Omental fat pad (tissue), 4 donors: ENCODE data around the gene KRT10. TPM values are rescaled to one million over a fixed set of nuclear protein-coding genes. Genes with fewer than 3 reads are reported as not detected.
A peak's percentile ranks its signal among the peaks of the same experiment; 100 is the strongest.

Experiments
- ATAC-seq: fragments of 150-250 bp; one replicate; pipeline ENCODE4 v1.9.1; 2016; ENCODE audit warnings: mild to moderate bottlenecking, moderate library complexity; ENCODE audit not compliant: low FRiP score
- DNase-seq: peaks from one replicate; pipeline ENCODE4 v3.0.0-alpha.2; 2019; ENCODE audit warnings: low spot score
- CTCF ChIP-seq, 3 donors: fragments of 450-650 bp; IDR thresholded peaks; one replicate each; pipeline ENCODE4 v1.5.1; 2016 to 2017; ENCODE audit warnings: antibody characterized with exemption in 3 of 3, mild to moderate bottlenecking in 3 of 3, moderate library complexity in 2 of 3
- total RNA-seq, 4 donors: library from RNA; depleted of rRNA; stranded (reverse); fragments of >200 nt; gene quantifications; one replicate each; pipeline ENCODE4 v1.1.0, GENCODE V29; 2016

KRT10 gene
- total RNA-seq, 4 donors from 2014 or later = 4.4 to 17.5 (median 10.8) TPM

GRCh38 chr17:40809721-40810421 lies 12.5 kb downstream of the KRT10 start:
- no peak for DNase-seq
- ATAC-seq = no peak
- TF ChIP-seq CTCF (IDR thresholded peaks at IDR 0.05) = no peak

GRCh38 chr17:40806131-40806530 lies 16.3 kb downstream of the KRT10 start:
- TF ChIP-seq CTCF (IDR thresholded peaks at IDR 0.05) = no peak
- DNase-seq (no peak), ATAC-seq (no peak)

GRCh38 chr17:40803617-40804082 lies 18.8 kb downstream of the KRT10 start:
- TF ChIP-seq CTCF (IDR thresholded peaks at IDR 0.05) = peak in 1 of 3 donors; percentile 65
- DNase-seq (peak; percentile 74), ATAC-seq (peak; percentile 76)

GRCh38 chr17:40801157-40801556 lies 21.3 kb downstream of the KRT10 start:
- DNase-seq (no peak), ATAC-seq (no peak)
- no peak for TF ChIP-seq CTCF (IDR thresholded peaks at IDR 0.05)

- TF ChIP-seq CTCF (IDR thresholded peaks at IDR 0.05) = no peak
- ATAC-seq (no peak), DNase-seq (no peak)
Observed at GRCh38 chr17:40800381-40800780, 22.0 kb downstream of the KRT10 start.

GRCh38 chr17:40799859-40800258 lies 22.6 kb downstream of the KRT10 start, which contains the start of gene KRT28:
TSS of gene KRT28 (minus strand) at chr17:40799959. CDS start at chr17:40799893, 66 bp downstream.
- DNase-seq (no peak), ATAC-seq (no peak)
- TF ChIP-seq CTCF (IDR thresholded peaks at IDR 0.05) = no peak

GRCh38 chr17:40796846-40797245 lies 25.6 kb downstream of the KRT10 start:
- no peak for DNase-seq
- TF ChIP-seq CTCF (IDR thresholded peaks at IDR 0.05) = no peak
- no peak for ATAC-seq
